Astrocyte (in vitro differentiated cells and primary cell): ENCODE measurements around the gene AMY1B. TPM values are rescaled to one million over a fixed set of nuclear protein-coding genes. Genes with fewer than 3 reads are reported as not detected.
"Not testable (repeated sequence)": the region's sequence is repeated elsewhere in the genome, so short reads cannot be mapped to it uniquely, and the experiment has no call there.

Experiments used
- DNase-seq: peaks from one replicate; pipeline ENCODE4 v3.0.0-alpha.2; 2010; ENCODE audit warnings: low read depth
- FAIRE-seq: peaks from 2 replicates; lab custom pipeline; 2011; peaks lifted over from hg19 to GRCh38; lab: Jason Lieb, UNC
- H2AFZ ChIP-seq: 2 replicates; pipeline ENCODE4 v1.6.0; 2012; ENCODE audit warnings: low read depth, low read length, inconsistent platforms
- H3K27ac ChIP-seq: 2 replicates; pipeline ENCODE4 v1.5.1; 2011; ENCODE audit warnings: low read depth, low read length, inconsistent platforms
- H3K27me3 ChIP-seq: 2 replicates; pipeline ENCODE4 v1.6.0; 2011; ENCODE audit warnings: low read length, inconsistent platforms; ENCODE audit not compliant: insufficient read depth
- H3K36me3 ChIP-seq: 2 replicates; pipeline ENCODE4 v1.5.1; 2011; ENCODE audit warnings: low read length, inconsistent platforms; ENCODE audit not compliant: insufficient read depth
- H3K4me1 ChIP-seq: 2 replicates; pipeline ENCODE4 v1.5.1; 2011; ENCODE audit warnings: low read length, inconsistent platforms; ENCODE audit not compliant: insufficient read depth
- H3K4me2 ChIP-seq: 2 replicates; pipeline ENCODE4 v1.6.0; 2012; ENCODE audit warnings: low read length, inconsistent platforms
- H3K4me3 ChIP-seq: 2 replicates; pipeline ENCODE4 v1.5.1; 2011; ENCODE audit warnings: low read depth, mild to moderate bottlenecking, low read length, inconsistent platforms; ENCODE audit not compliant: insufficient read depth
- H3K79me2 ChIP-seq: 2 replicates; pipeline ENCODE4 v1.6.0; 2012; ENCODE audit warnings: mild to moderate bottlenecking, low read length, inconsistent platforms; ENCODE audit not compliant: insufficient read depth
- H3K9ac ChIP-seq: 2 replicates; pipeline ENCODE4 v1.6.0; 2012; ENCODE audit warnings: mild to moderate bottlenecking, low read length, inconsistent platforms
- H3K9me3 ChIP-seq: 2 replicates; pipeline ENCODE4 v1.5.1; 2012; ENCODE audit warnings: low read depth, mild to moderate bottlenecking, low read length, inconsistent platforms; ENCODE audit not compliant: insufficient read depth
- H4K20me1 ChIP-seq: 2 replicates; pipeline ENCODE4 v1.6.0; 2012; ENCODE audit warnings: low read length, inconsistent platforms; ENCODE audit not compliant: insufficient read depth
- H3K27ac Mint-ChIP-seq: one replicate; pipeline ENCODE4 v1.8.0; 2021; ENCODE audit warnings: mild to moderate bottlenecking, mixed read lengths; ENCODE audit not compliant: unreplicated experiment
- H3K27me3 Mint-ChIP-seq: one replicate; pipeline ENCODE4 v1.8.0; 2021; ENCODE audit warnings: low read depth, mixed read lengths; ENCODE audit not compliant: unreplicated experiment
- H3K36me3 Mint-ChIP-seq: one replicate; pipeline ENCODE4 v1.8.0; 2021; ENCODE audit warnings: low read depth, mixed read lengths; ENCODE audit not compliant: unreplicated experiment
- H3K4me1 Mint-ChIP-seq: one replicate; pipeline ENCODE4 v1.8.0; 2021; ENCODE audit warnings: low read depth, mixed read lengths; ENCODE audit not compliant: unreplicated experiment
- H3K4me3 Mint-ChIP-seq: one replicate; pipeline ENCODE4 v1.8.0; 2021; ENCODE audit warnings: mild to moderate bottlenecking, moderate library complexity, mixed read lengths; ENCODE audit not compliant: unreplicated experiment
- H3K9me3 Mint-ChIP-seq: one replicate; pipeline ENCODE4 v1.8.0; 2021; ENCODE audit warnings: mild to moderate bottlenecking, mixed read lengths; ENCODE audit not compliant: unreplicated experiment
- total RNA-seq: library from RNA; stranded (reverse); gene quantifications from 2 replicates; pipeline ENCODE4 v1.2.1, GENCODE V29; 2021

The AMY1B gene
- total RNA-seq, 1 donor from 2014 or later, result not detected

GRCh38 chr1:103676335-103676734 lies 19.7 kb downstream of the AMY1B start:
- H3K4me2 ChIP-seq, H2AFZ ChIP-seq, H3K4me1 Mint-ChIP-seq, H3K4me3 Mint-ChIP-seq, H3K9me3 Mint-ChIP-seq, FAIRE-seq, H4K20me1 ChIP-seq, H3K9me3 ChIP-seq, DNase-seq, H3K27me3 Mint-ChIP-seq, H3K4me1 ChIP-seq, H3K27ac ChIP-seq, H3K36me3 ChIP-seq, H3K4me3 ChIP-seq, H3K36me3 Mint-ChIP-seq, H3K27me3 ChIP-seq, H3K27ac Mint-ChIP-seq, H3K79me2 ChIP-seq, H3K9ac ChIP-seq: not testable (repeated sequence)

DNA sequence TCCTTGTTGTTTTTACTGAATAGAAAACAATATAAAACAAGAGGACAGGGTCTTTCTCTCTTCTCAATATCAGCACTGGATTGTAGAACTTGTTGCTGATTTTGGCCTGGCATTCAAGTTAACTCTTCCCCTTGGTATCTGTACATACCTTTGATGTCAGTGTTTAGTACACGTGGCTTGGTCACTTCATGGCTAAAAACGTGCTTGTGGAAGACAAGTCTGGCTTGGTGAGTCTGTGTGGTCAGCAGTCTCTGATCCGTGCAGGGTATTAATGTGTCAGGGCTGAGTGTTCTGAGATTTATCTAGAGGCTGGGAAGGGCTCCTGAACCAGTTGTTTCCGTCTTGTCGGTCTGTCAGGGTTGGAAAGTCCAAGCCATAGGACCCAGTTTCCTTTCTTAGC lies 40.5 kb downstream of the AMY1B start, which contains the start of gene AMY1A:
AMY1A (plus strand) TSS at position 301 of the 400 bp plus-strand sequence. CDS start 571 bp downstream, outside the sequence.
- not testable (repeated sequence) for H2AFZ ChIP-seq, DNase-seq, H3K27me3 Mint-ChIP-seq, H3K4me3 Mint-ChIP-seq, H3K36me3 ChIP-seq, H3K27ac ChIP-seq, H3K4me2 ChIP-seq, H3K4me1 Mint-ChIP-seq, H3K9me3 Mint-ChIP-seq, H3K4me3 ChIP-seq, H4K20me1 ChIP-seq, FAIRE-seq, H3K4me1 ChIP-seq, H3K36me3 Mint-ChIP-seq, H3K79me2 ChIP-seq, H3K27ac Mint-ChIP-seq, H3K27me3 ChIP-seq, H3K9ac ChIP-seq, H3K9me3 ChIP-seq

DNA sequence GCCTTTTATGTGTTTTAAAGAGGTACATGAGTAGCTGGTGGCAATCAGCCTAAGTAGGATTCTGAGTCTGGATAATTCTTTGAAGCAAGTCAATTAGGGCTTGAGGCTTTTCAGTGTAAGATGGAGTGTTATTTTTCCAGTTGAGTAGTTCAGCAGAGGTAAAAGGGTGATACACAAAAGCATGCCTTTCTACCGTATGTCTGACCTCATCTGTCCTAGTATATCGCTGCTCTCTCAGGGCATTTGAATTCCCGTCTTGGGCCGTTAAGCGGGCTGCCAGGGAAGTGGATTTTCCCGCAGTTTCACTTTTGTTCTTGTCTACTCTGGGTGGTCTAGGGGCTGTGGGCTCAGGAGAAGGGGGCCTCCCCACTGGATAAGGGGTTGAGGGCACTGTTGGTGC lies 41.9 kb downstream of the AMY1B start:
- H3K36me3 Mint-ChIP-seq, H3K4me3 ChIP-seq, H4K20me1 ChIP-seq, H3K27me3 ChIP-seq, H3K27me3 Mint-ChIP-seq, H3K9me3 Mint-ChIP-seq, DNase-seq, H3K4me3 Mint-ChIP-seq, FAIRE-seq, H3K4me1 ChIP-seq, H3K9ac ChIP-seq, H3K27ac ChIP-seq, H3K79me2 ChIP-seq, H3K4me2 ChIP-seq, H3K36me3 ChIP-seq, H3K9me3 ChIP-seq, H3K27ac Mint-ChIP-seq, H2AFZ ChIP-seq, H3K4me1 Mint-ChIP-seq: not testable (repeated sequence)

DNA sequence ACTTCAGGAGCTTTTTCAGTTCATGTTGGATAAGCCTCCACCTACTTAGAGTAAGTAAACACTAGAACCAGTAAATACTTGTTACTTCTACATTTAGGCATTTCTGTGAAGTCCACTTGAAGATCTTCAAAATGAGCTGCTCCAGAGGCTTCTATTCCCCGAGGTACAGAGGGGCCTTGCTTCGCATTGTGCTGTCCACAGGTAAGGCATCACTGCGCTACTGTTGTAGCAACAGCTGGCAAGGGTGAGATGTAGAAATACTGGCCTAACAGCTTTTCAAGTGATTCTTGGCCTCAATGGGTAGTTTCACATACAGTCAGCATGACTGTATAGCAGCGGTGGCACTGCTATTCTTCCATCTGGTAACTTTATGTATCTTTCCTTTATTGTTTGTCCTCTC lies 45.1 kb downstream of the AMY1B start:
- not testable (repeated sequence) for H3K4me1 ChIP-seq, FAIRE-seq, DNase-seq, H3K9me3 ChIP-seq, H3K4me2 ChIP-seq, H3K4me1 Mint-ChIP-seq, H3K27me3 Mint-ChIP-seq, H3K36me3 Mint-ChIP-seq, H3K36me3 ChIP-seq, H3K4me3 ChIP-seq, H3K27ac ChIP-seq, H3K27me3 ChIP-seq, H3K9ac ChIP-seq, H2AFZ ChIP-seq, H3K9me3 Mint-ChIP-seq, H4K20me1 ChIP-seq, H3K27ac Mint-ChIP-seq, H3K79me2 ChIP-seq, H3K4me3 Mint-ChIP-seq

- H3K4me3 ChIP-seq, H3K27me3 Mint-ChIP-seq, H3K27me3 ChIP-seq, H3K9ac ChIP-seq, H3K4me1 ChIP-seq, H2AFZ ChIP-seq, H3K27ac Mint-ChIP-seq, H4K20me1 ChIP-seq, FAIRE-seq, H3K36me3 ChIP-seq, DNase-seq, H3K4me2 ChIP-seq, H3K9me3 Mint-ChIP-seq, H3K4me1 Mint-ChIP-seq, H3K36me3 Mint-ChIP-seq, H3K27ac ChIP-seq, H3K79me2 ChIP-seq, H3K9me3 ChIP-seq, H3K4me3 Mint-ChIP-seq: not testable (repeated sequence)
Observed at GRCh38 chr1:103650305-103650704, 45.7 kb downstream of the AMY1B start.

- H3K27me3 Mint-ChIP-seq, H3K9ac ChIP-seq, FAIRE-seq, H3K9me3 ChIP-seq, H3K27ac ChIP-seq, H3K9me3 Mint-ChIP-seq, H3K4me2 ChIP-seq, H3K27ac Mint-ChIP-seq, DNase-seq, H2AFZ ChIP-seq, H3K36me3 ChIP-seq, H3K4me3 ChIP-seq, H3K4me1 Mint-ChIP-seq, H3K27me3 ChIP-seq, H3K36me3 Mint-ChIP-seq, H4K20me1 ChIP-seq, H3K4me3 Mint-ChIP-seq, H3K4me1 ChIP-seq, H3K79me2 ChIP-seq: not testable (repeated sequence)
Observed at GRCh38 chr1:103643908-103644307, 52.1 kb downstream of the AMY1B start.
